SH-SY5Y (cell line): ENCODE data around the gene EDN2.

Experiments
- GATA2 ChIP-seq: IDR thresholded peaks from 2 replicates; pipeline ENCODE4 v1.6.1; 2011; ENCODE audit warnings: mild to moderate bottlenecking, low read depth, low read length
- GATA3 ChIP-seq: IDR thresholded peaks from 2 replicates; pipeline ENCODE4 v1.6.1; 2011; ENCODE audit warnings: low read depth, mild to moderate bottlenecking, low read length, moderate library complexity

DNA sequence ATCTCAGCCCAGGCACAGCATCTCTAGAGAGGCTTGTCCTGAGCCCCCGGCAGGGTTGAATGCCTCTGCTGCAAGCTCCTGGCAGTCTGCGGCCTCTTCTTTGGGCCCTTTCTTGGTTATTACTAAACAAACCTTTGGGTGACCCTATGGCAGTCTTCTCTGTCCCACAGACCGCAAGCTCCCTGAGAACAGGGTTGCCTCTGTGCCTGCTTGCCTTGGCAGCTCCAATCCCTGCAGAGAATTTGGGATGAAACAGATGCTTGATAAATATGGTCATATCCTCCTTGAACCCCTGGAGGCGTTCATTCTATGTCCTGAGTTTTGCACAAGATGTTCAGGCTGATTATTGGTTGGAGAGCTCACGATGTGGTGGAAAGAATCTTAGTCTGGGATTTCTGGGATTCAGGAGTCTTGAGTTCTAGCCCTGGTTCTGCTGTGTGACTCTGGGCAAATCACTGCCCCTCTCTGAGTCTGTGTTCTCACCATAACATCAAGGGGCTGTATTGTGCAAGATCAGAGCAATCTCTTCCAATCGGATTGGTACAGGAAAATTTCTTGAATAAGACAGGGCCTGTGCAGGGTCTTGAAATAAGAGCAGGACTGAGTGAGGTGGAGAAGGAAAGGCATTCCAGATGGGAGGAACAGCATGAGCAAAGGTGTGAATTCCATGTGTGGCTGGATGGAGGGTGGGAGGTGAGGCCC, 49.6 kb downstream of the EDN2 start:
- TF ChIP-seq GATA2 = no peak
- TF ChIP-seq GATA3 = no peak
